Measurements from ENCODE around the gene KHDC4.

DNA sequence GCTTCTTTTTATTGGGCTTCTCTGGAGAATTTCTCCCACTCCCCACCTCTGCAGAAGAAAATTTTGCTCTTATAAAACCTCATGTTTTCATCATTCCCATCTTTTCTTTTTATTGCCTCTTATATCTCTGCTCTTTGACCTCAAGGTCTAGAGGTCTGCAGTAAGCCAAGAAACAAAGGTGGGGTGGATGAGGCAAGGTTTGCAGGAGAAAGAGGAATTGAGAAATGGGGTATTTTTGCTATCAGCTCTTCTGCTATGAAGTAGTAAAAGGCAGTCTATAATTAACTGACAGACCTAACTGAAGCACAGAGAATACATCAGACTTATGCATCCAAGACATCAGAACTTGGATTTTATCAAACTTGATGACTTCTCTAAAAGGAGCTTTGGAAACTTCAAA lies 52.0 kb downstream of the KHDC4 start:
- TF ChIP-seq, protein P1, sequence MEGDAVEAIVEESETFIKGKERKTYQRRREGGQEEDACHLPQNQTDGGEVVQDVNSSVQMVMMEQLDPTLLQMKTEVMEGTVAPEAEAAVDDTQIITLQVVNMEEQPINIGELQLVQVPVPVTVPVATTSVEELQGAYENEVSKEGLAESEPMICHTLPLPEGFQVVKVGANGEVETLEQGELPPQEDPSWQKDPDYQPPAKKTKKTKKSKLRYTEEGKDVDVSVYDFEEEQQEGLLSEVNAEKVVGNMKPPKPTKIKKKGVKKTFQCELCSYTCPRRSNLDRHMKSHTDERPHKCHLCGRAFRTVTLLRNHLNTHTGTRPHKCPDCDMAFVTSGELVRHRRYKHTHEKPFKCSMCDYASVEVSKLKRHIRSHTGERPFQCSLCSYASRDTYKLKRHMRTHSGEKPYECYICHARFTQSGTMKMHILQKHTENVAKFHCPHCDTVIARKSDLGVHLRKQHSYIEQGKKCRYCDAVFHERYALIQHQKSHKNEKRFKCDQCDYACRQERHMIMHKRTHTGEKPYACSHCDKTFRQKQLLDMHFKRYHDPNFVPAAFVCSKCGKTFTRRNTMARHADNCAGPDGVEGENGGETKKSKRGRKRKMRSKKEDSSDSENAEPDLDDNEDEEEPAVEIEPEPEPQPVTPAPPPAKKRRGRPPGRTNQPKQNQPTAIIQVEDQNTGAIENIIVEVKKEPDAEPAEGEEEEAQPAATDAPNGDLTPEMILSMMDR (tag by site-specific recombination; IDR thresholded peaks at IDR 0.05): no peak
- TF ChIP-seq ZNF114 (tag by site-specific recombination; IDR thresholded peaks at IDR 0.05) (no peak), ZBTB1 (tag by site-specific recombination; IDR thresholded peaks at IDR 0.05) (no peak), ZFP41 (tag by site-specific recombination; IDR thresholded peaks at IDR 0.05; ENCODE audit: borderline replicate concordance) (no peak), ZNF221 (tag by site-specific recombination; IDR thresholded peaks at IDR 0.05; ENCODE audit: borderline replicate concordance) (no peak)
- TF ChIP-seq, protein P2, sequence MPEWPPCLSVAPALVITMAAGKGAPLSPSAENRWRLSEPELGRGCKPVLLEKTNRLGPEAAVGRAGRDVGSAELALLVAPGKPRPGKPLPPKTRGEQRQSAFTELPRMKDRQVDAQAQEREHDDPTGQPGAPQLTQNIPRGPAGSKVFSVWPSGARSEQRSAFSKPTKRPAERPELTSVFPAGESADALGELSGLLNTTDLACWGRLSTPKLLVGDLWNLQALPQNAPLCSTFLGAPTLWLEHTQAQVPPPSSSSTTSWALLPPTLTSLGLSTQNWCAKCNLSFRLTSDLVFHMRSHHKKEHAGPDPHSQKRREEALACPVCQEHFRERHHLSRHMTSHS (tag by site-specific recombination; IDR thresholded peaks at IDR 0.05): no peak
- TF ChIP-seq, protein P3, sequence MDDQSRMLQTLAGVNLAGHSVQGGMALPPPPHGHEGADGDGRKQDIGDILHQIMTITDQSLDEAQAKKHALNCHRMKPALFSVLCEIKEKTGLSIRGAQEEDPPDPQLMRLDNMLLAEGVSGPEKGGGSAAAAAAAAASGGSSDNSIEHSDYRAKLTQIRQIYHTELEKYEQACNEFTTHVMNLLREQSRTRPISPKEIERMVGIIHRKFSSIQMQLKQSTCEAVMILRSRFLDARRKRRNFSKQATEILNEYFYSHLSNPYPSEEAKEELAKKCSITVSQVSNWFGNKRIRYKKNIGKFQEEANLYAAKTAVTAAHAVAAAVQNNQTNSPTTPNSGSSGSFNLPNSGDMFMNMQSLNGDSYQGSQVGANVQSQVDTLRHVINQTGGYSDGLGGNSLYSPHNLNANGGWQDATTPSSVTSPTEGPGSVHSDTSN (CRISPR knock-in tag; IDR thresholded peaks at IDR 0.05): no peak
- TF ChIP-seq, protein P4, sequence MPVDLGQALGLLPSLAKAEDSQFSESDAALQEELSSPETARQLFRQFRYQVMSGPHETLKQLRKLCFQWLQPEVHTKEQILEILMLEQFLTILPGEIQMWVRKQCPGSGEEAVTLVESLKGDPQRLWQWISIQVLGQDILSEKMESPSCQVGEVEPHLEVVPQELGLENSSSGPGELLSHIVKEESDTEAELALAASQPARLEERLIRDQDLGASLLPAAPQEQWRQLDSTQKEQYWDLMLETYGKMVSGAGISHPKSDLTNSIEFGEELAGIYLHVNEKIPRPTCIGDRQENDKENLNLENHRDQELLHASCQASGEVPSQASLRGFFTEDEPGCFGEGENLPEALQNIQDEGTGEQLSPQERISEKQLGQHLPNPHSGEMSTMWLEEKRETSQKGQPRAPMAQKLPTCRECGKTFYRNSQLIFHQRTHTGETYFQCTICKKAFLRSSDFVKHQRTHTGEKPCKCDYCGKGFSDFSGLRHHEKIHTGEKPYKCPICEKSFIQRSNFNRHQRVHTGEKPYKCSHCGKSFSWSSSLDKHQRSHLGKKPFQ (tag by site-specific recombination; IDR thresholded peaks at IDR 0.05): no peak

All from HEK293 (cell line).